Hindlimb muscle (tissue), 1 donor: ENCODE measurements around the gene MPPED1. TPM values are rescaled to one million over a fixed set of nuclear protein-coding genes. Genes with fewer than 3 reads are reported as not detected.

Experiments used
- DNase-seq: peaks from one replicate; pipeline ENCODE4 v3.0.0-alpha.2; 2013
- polyA plus RNA-seq: library from polyadenylated mRNA; unstranded; fragments of 120-200 nt; gene quantifications from one replicate; pipeline ENCODE4 v1.2.1, GENCODE V29; 2013; ENCODE audit not compliant: insufficient read length

MPPED1 gene
- 0.32 TPM for polyA plus RNA-seq

GRCh38 chr22:43411869-43412807 is at the start of gene MPPED1:
Gene MPPED1, plus strand, starts transcription at chr22:43412014. Its CDS starts 12,972 bp downstream, at chr22:43424986.
- DNase-seq, result no peak

- DNase-seq, result no peak
Observed at GRCh38 chr22:43363315-43364168, 48.3 kb upstream of the MPPED1 start.

GRCh38 chr22:43364169-43364435 is 47.7 kb upstream of the MPPED1 start:
- no peak for DNase-seq

GRCh38 chr22:43365715-43366440 is 45.9 kb upstream of the MPPED1 start:
- no peak for DNase-seq

- DNase-seq, result no peak
Observed at GRCh38 chr22:43370036-43370435, 41.8 kb upstream of the MPPED1 start.

- no peak for DNase-seq
Observed at GRCh38 chr22:43375951-43376455, 35.8 kb upstream of the MPPED1 start.

GRCh38 chr22:43376765-43377547 is 34.9 kb upstream of the MPPED1 start:
- DNase-seq, result no peak

- no peak for DNase-seq
Observed at GRCh38 chr22:43377548-43377895, 34.3 kb upstream of the MPPED1 start.

- peak; percentile 42 for DNase-seq
Observed at GRCh38 chr22:43377896-43378704, 33.7 kb upstream of the MPPED1 start.

GRCh38 chr22:43381693-43382092 is 30.1 kb upstream of the MPPED1 start:
- DNase-seq, result no peak

GRCh38 chr22:43384863-43385262 is 27.0 kb upstream of the MPPED1 start:
- no peak for DNase-seq

GRCh38 chr22:43385770-43386641 is 25.8 kb upstream of the MPPED1 start:
- DNase-seq, result peak; percentile 88

GRCh38 chr22:43387815-43388214 is 24.0 kb upstream of the MPPED1 start:
- no peak for DNase-seq

- peak; percentile 50 for DNase-seq
Observed at GRCh38 chr22:43388420-43388851, 23.4 kb upstream of the MPPED1 start.

GRCh38 chr22:43389227-43389836 is 22.5 kb upstream of the MPPED1 start:
- no peak for DNase-seq

GRCh38 chr22:43390166-43390565 is 21.6 kb upstream of the MPPED1 start:
- DNase-seq, result no peak

- DNase-seq, result no peak
Observed at GRCh38 chr22:43390872-43391271, 20.9 kb upstream of the MPPED1 start.

- no peak for DNase-seq
Observed at GRCh38 chr22:43391306-43391705, 20.5 kb upstream of the MPPED1 start.

GRCh38 chr22:43392385-43392989 is 19.3 kb upstream of the MPPED1 start:
- no peak for DNase-seq
